Skeletal muscle tissue (tissue), 4 donors: Measurements from ENCODE around the gene CNTNAP4. TPM values are rescaled to one million over a fixed set of nuclear protein-coding genes. Genes with fewer than 3 reads are reported as not detected.

Experiments used
- H3K27ac ChIP-seq: one replicate; pipeline ENCODE4 v1.7.0; 2013; ENCODE audit warnings: mild to moderate bottlenecking, low read depth, low read length, inconsistent platforms
- H3K27me3 ChIP-seq, 3 donors: one replicate each; pipeline ENCODE4 v1.7.0; 2013; ENCODE audit warnings: low read length in 3 of 3; ENCODE audit not compliant: control insufficient read depth in 3 of 3, insufficient read depth in 3 of 3
- H3K36me3 ChIP-seq, 3 donors: one replicate each; pipeline ENCODE4 v1.7.0; 2013; ENCODE audit warnings: low read length in 3 of 3; ENCODE audit not compliant: control insufficient read depth in 3 of 3, insufficient read depth in 3 of 3
- H3K4me1 ChIP-seq, 3 donors: one replicate each; pipeline ENCODE4 v1.7.0; 2013; ENCODE audit warnings: low read length in 3 of 3, mild to moderate bottlenecking in 3 of 3; ENCODE audit not compliant: control insufficient read depth in 3 of 3, insufficient read depth in 3 of 3
- H3K4me3 ChIP-seq, 3 donors: one replicate each; pipeline ENCODE4 v1.7.0; 2013; ENCODE audit warnings: low read length in 3 of 3
- H3K9ac ChIP-seq, 3 donors: one replicate each; pipeline ENCODE4 v1.7.0; 2013; ENCODE audit warnings: low read length in 3 of 3, mild to moderate bottlenecking in 3 of 3, moderate library complexity in 2 of 3, low read depth in 1 of 3
- H3K9me3 ChIP-seq, 3 donors: one replicate each; pipeline ENCODE4 v1.7.0; 2013; ENCODE audit warnings: low read length in 3 of 3; ENCODE audit not compliant: control insufficient read depth in 3 of 3
- total RNA-seq: library from RNA; depleted of rRNA; stranded (reverse); fragments of >200 nt; gene quantifications from one replicate; pipeline ENCODE4 v1.2.3, GENCODE V29; 2014
- donor health status: Osteomylitis.

Gene CNTNAP4
- 15.1 TPM for total RNA-seq

GRCh38 chr16:76276745-76277438 is at the start of gene CNTNAP4:
TSS of gene CNTNAP4 (plus strand) at chr16:76277401. CDS start at chr16:76277663, 262 bp downstream.
- Histone ChIP-seq H3K4me3 (no peak within 1 kb of the TSS), H3K4me1 (no peaks in the 10 kb centered on the region), H3K9ac (no peak within 1 kb of the TSS), H3K27me3 (no peaks in the 10 kb centered on the region), H3K9me3 (no peaks in the 10 kb centered on the region), H3K36me3 (no peaks in the 10 kb centered on the region), H3K27ac (no peak within 1 kb of the TSS)

- H3K4me3 ChIP-seq = no peak overlapping the region
- no peaks in the 10 kb centered on the region for H3K27me3 ChIP-seq
- H3K9me3 ChIP-seq = no peaks in the 10 kb centered on the region
- H3K9ac ChIP-seq = no peak overlapping the region
- no peaks in the 10 kb centered on the region for H3K4me1 ChIP-seq
- no peaks in the 10 kb centered on the region for H3K36me3 ChIP-seq
- H3K27ac ChIP-seq = no peak overlapping the region
These were observed 48.6 kb upstream of the CNTNAP4 start for GRCh38 chr16:76228546-76229146.

- Histone ChIP-seq H3K27ac (no peak overlapping the region), H3K9me3 (no peaks in the 10 kb centered on the region), H3K4me3 (no peak overlapping the region), H3K36me3 (no peaks in the 10 kb centered on the region), H3K4me1 (no peaks in the 10 kb centered on the region), H3K9ac (no peak overlapping the region), H3K27me3 (no peaks in the 10 kb centered on the region)
These were observed 44.5 kb upstream of the CNTNAP4 start for GRCh38 chr16:76232704-76233103.

- H3K27me3 ChIP-seq = no peaks in the 10 kb centered on the region
These were observed 42.2 kb upstream of the CNTNAP4 start for GRCh38 chr16:76235025-76235424.

GRCh38 chr16:76235426-76235825 is 41.8 kb upstream of the CNTNAP4 start:
- H3K27me3 ChIP-seq = no peaks in the 10 kb centered on the region
- no peaks in the 10 kb centered on the region for H3K9me3 ChIP-seq
- H3K4me3 ChIP-seq = no peak overlapping the region
- no peak overlapping the region for H3K27ac ChIP-seq
- H3K4me1 ChIP-seq = no peaks in the 10 kb centered on the region
- H3K9ac ChIP-seq = no peak overlapping the region
- H3K36me3 ChIP-seq = no peaks in the 10 kb centered on the region

More at GRCh38 chr16:76235025-76235424, 42.2 kb upstream of the CNTNAP4 start:
- Histone ChIP-seq H3K9ac (no peak overlapping the region), H3K36me3 (no peaks in the 10 kb centered on the region), H3K9me3 (no peaks in the 10 kb centered on the region), H3K4me1 (no peaks in the 10 kb centered on the region), H3K27ac (no peak overlapping the region), H3K4me3 (no peak overlapping the region)

- H3K4me3 ChIP-seq = no peak overlapping the region
- no peaks in the 10 kb centered on the region for H3K9me3 ChIP-seq
- no peaks in the 10 kb centered on the region for H3K27me3 ChIP-seq
These were observed 39.7 kb upstream of the CNTNAP4 start for GRCh38 chr16:76237471-76237870.

GRCh38 chr16:76241755-76242154 is 35.4 kb upstream of the CNTNAP4 start:
- H3K36me3 ChIP-seq = no peaks in the 10 kb centered on the region
- H3K4me3 ChIP-seq = no peak overlapping the region
- no peaks in the 10 kb centered on the region for H3K9me3 ChIP-seq
- no peak overlapping the region for H3K9ac ChIP-seq
- no peaks in the 10 kb centered on the region for H3K4me1 ChIP-seq
- H3K27ac ChIP-seq = no peak overlapping the region
- H3K27me3 ChIP-seq = no peaks in the 10 kb centered on the region

More at GRCh38 chr16:76237471-76237870, 39.7 kb upstream of the CNTNAP4 start:
- H3K27ac ChIP-seq = no peak overlapping the region
- H3K36me3 ChIP-seq = no peaks in the 10 kb centered on the region
- no peaks in the 10 kb centered on the region for H3K4me1 ChIP-seq
- H3K9ac ChIP-seq = no peak overlapping the region

GRCh38 chr16:76243620-76244019 is 33.6 kb upstream of the CNTNAP4 start:
- no peaks in the 10 kb centered on the region for H3K36me3 ChIP-seq
- H3K27ac ChIP-seq = no peak overlapping the region
- H3K27me3 ChIP-seq = no peaks in the 10 kb centered on the region
- peaks cover 0 to 1% (median 0%) of the 10 kb centered on the region in 3 donors for H3K9me3 ChIP-seq
- no peak overlapping the region for H3K4me3 ChIP-seq
- H3K4me1 ChIP-seq = no peaks in the 10 kb centered on the region
- H3K9ac ChIP-seq = no peak overlapping the region

GRCh38 chr16:76246587-76246986 is 30.6 kb upstream of the CNTNAP4 start:
- Histone ChIP-seq H3K9me3 (peaks cover 0 to 1% (median 0%) of the 10 kb centered on the region in 3 donors), H3K27me3 (no peaks in the 10 kb centered on the region), H3K9ac (no peak overlapping the region)

GRCh38 chr16:76265434-76266045 is 11.7 kb upstream of the CNTNAP4 start:
- H3K9ac ChIP-seq = no peak overlapping the region
- H3K9me3 ChIP-seq = no peaks in the 10 kb centered on the region
- no peak overlapping the region for H3K4me3 ChIP-seq
- H3K27ac ChIP-seq = no peak overlapping the region
- H3K36me3 ChIP-seq = no peaks in the 10 kb centered on the region
- H3K27me3 ChIP-seq = no peaks in the 10 kb centered on the region
- H3K4me1 ChIP-seq = no peaks in the 10 kb centered on the region

More at GRCh38 chr16:76246587-76246986, 30.6 kb upstream of the CNTNAP4 start:
- no peaks in the 10 kb centered on the region for H3K4me1 ChIP-seq
- H3K4me3 ChIP-seq = no peak overlapping the region
- no peak overlapping the region for H3K27ac ChIP-seq
- H3K36me3 ChIP-seq = no peaks in the 10 kb centered on the region
